ENCODE results near the gene TMPRSS3. TPM values are rescaled to one million over a fixed set of nuclear protein-coding genes. Genes with fewer than 3 reads are reported as not detected.

TMPRSS3 gene
- total and polyA plus RNA-seq, 2 of the 13 experiments (the other 11 are each of a cell fraction or from before 2014, with no cell fraction given): 2.8 to 16.9 TPM

GRCh38 chr21:42414553-42414927, 18.7 kb upstream of the TMPRSS3 start (continued):
- TF ChIP-seq ZNF513 (CRISPR knock-in tag; conservative IDR thresholded peaks at IDR 0.05) (no peak), EHMT2 (IDR thresholded peaks at IDR 0.05; ENCODE audit: borderline replicate concordance, low read depth, low read length) (no peak), CERS6 (CRISPR knock-in tag; IDR thresholded peaks at IDR 0.05) (no peak)

GRCh38 chr21:42414066-42414465, 18.2 kb upstream of the TMPRSS3 start:
- Histone ChIP-seq H3K79me2 (ENCODE audit: insufficient read depth, low read length) (no peaks in the 10 kb centered on the region), H2AFZ (ENCODE audit: low read length) (no peak overlapping the region), H3K9ac (ENCODE audit: insufficient read depth, low read depth, low read length) (no peak overlapping the region), H3K4me1 (ENCODE audit: insufficient read depth, low read length) (peaks cover 19% of the 10 kb centered on the region), H3K4me2 (ENCODE audit: low read depth, low read length) (no peak overlapping the region), H3K4me3 (replicated peaks in 1 of 3; ENCODE audit: insufficient read depth in 1 of 3, low read depth in 2 of 3, low read length in 3 of 3) (no peak overlapping the region), H3K9me3 (ENCODE audit: low read length) (no peaks in the 10 kb centered on the region), H4K20me1 (ENCODE audit: insufficient read depth, low read length) (no peaks in the 10 kb centered on the region), H3K27ac (ENCODE audit: extremely low read length, insufficient read depth, low read length) (no peak overlapping the region), H3K27me3 (ENCODE audit: control insufficient read depth in 1 of 2, insufficient read depth in 2 of 2, low read length in 2 of 2) (peaks cover 1 to 9% of the 10 kb centered on the region in 2 experiments; a peak in 4 of 5 replicates), H3K36me3 (replicated peaks in 1 of 2; ENCODE audit: control insufficient read depth in 1 of 2, insufficient read depth in 2 of 2, low read length in 2 of 2) (no peaks in the 10 kb centered on the region)
- 79% methylated on average over 5 of the region's 8 CpGs for WGBS (ENCODE audit: low lambda C conversion rate)
- CTCF ChIA-PET (ENCODE audit: low intra/inter-chr PET ratio, low total read pairs): no interaction called here
- POLR2A ChIA-PET: no interaction called here
- no peak for FAIRE-seq
- in situ Hi-C loops (cut with HindIII; ENCODE audit: extremely low pct_ligation_motif_present, low pct_unique_long_range_greater_than_20kb) (no loop called here), intact Hi-C loops (cut with micrococcal nuclease; ENCODE audit: unreplicated experiment) (no loop called here)
- TF ChIP-seq ZNF234 (CRISPR knock-in tag; conservative IDR thresholded peaks at IDR 0.05): no peak
- TF ChIP-seq SOX13 (IDR thresholded peaks at IDR 0.05): no peak
- TF ChIP-seq SOX13 (CRISPR knock-in tag; conservative IDR thresholded peaks at IDR 0.05 in 1 of 2, IDR thresholded peaks at IDR 0.05 in 1 of 2): no peak
- TF ChIP-seq ZNF652 (CRISPR knock-in tag; IDR thresholded peaks at IDR 0.05; ENCODE audit: borderline replicate concordance, low read depth): no peak
- ATAC-seq: no peak
- BruUV-seq (replicated peaks): no TSS peak
- DNase-seq (ENCODE audit: low spot score): no peak

Data from HepG2 (cell line).